NCI-H1436 treated with DMSO at 0.1 percent for 48 hours (cell line): Measurements from ENCODE around the gene ERGIC1.

Source experiments
- DNase-seq: peaks from one replicate; lab custom pipeline; 2025; lab: John Stamatoyannopoulos, UW

ERGIC1 gene

DNA sequence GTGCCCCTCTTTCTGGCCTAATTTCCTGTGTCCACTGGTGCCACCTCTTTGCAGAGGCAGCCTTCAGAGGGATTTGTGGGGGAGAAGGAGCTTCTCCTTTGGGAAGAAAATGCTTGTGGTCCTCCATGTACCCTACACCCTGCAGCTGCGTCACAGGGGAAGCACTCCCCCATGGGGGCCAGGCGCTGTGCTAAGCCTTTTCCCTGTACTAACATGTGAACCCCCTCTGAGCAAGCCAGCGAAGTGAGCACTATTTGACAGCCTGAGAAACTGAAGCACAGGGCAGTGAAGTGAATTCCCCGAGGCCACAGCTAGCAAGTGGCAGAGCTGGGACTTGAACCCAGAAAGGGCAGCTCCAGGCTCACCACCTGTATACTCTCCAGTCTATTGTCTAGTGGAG, 32.3 kb downstream of the ERGIC1 start:
- no peak for DNase-seq

GRCh38 chr5:172866802-172867748, 33.0 kb downstream of the ERGIC1 start:
- DNase-seq: no peak

DNA sequence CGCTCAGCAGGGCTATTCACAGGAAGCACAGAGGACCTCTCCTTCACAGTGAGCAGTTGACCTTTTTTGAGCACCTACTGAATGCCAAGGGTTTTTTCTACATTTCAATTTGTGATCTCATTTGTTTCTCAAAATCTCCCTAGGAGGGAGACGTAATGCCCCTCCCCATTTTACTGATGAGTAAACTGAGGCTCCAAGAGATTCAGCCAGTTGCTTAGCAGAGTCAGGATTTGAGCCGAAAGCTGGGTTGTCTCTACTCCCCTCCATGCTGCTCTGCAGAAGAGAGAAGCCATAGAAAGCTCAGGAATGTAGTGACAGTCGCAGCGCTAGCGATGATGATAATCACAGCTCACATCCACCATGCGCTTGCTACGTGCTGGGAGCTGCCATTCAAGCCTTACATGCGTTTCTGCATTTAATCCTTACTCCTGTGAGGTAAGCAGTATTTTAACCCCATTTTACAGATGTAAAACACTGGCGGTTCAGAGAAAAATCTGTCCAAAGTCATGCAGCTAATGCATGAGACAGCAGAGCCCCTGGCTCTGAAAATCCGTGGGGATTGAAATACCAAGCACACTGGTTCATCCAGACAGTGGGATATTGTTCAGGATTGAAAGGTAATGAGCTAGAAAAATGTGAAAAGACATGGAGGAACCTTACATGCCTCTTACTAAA, 33.8 kb downstream of the ERGIC1 start:
- no peak for DNase-seq

DNA sequence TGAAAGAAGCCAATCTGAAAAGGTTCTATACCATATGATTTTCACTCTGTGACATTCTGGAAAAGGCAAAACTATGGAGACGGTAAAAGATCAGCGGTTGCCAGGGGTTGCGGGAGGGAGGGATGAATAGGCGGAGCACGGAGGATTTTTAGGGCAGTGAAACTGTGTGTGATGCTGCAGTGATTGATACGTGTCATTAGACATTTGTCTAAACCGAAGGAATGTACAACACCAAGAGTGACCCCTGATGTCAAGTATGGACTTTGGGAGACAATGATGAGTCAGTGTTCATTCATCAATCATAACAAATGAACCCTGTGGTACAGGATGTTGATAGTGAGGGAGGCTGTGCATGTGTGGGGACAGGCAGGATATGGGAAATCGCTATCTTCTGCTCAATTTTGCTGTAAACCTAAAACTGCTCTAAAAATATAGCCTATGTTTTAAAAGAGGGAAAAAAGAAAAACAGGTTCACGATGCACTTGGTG, 34.4 kb downstream of the ERGIC1 start:
- no peak for DNase-seq

DNA sequence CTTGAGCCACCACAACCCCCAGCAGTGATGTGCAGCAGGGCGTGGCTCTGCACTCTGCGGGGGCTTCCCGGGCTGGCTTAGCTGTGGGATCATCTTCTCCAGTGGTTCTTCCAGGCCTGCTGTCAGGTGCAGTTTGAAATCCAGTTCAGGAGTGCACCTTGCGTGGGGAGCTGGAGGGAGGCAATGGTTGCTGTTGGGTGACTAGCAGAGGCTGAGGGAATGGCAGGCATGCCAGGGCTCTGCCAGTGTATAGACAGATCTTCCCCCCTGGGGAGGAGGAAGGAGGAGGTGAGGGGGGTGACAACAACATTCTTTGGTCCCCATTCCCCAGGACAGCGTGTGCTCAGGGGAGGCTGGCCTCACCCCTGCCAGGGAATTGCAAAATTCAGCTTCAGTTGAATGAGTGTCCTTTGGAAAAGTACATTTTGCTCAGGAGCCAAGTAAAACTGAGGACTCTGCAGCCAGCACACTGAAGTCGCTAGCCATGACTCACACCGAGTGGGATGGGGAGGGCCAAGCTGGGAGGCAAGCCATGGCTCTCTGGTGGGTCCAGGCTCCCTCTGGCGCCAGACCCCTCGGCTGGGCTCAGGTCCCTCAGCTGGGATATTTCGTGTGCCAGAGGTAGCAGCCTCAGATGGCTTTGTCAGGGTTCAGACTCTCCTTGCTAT, 35.0 kb downstream of the ERGIC1 start:
- DNase-seq: no peak

DNA sequence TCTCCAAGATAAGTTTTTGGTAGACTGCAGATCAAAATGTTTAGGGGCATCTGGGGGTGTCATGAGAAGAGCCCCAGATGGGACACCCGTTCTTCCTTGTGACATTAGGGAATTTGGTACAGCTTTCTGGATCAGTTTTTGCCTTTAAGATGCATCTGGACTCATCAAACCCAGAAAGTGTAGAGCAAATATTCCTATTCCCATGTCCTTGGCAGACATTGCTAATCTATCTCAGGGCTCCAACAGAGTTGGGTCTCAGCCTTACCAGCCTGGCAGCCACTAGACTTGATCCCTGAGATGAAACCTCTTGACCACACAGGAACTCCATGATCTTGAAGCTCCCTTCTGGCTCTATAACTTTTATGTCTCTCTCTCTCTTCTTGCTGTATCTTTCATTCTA, 35.6 kb downstream of the ERGIC1 start:
- no peak for DNase-seq

DNA sequence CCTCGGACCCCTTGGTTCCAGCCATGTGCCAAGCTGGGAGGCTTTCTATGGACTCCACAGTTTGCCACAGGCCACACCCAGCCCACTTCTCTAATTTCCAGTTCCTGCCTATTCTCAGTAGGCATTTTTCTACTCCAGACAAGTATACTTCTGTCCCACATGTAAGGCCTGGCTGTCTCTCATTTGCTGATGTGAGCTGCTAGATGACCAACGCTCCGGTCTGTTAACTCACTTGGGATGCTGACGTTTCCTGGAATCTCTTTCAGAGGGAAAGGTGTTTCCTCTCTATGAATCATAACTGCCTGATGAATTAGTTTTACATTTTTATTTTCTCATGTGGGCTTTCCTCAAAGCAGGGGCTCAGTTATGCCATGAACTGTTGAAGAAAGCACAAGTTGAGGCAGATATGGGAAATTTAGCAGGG, 36.3 kb downstream of the ERGIC1 start:
- no peak for DNase-seq

GRCh38 chr5:172870715-172871461, 36.8 kb downstream of the ERGIC1 start:
- DNase-seq: no peak

- DNase-seq: no peak
Measured at GRCh38 chr5:172871536-172871935, 37.5 kb downstream of the ERGIC1 start.

DNA sequence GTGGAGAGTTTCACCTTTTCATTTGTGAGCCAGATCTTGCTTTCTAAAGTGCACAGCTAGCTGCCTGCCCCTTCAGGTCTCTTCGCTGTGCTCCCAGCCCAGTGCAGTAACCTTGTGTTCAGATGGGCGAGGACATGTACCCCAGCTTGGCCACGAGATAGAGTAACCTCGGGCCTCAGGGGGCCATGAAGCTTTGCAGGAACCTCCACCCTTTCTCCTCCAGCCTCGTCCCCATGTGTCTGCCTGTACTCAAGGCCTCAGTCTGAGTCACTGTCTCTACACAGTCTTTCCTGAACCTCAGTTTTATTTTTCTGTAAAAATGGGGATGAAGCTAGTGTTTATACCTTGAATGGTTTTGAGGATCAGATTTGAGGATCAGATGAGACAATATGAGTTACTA, 37.9 kb downstream of the ERGIC1 start:
- no peak for DNase-seq

DNA sequence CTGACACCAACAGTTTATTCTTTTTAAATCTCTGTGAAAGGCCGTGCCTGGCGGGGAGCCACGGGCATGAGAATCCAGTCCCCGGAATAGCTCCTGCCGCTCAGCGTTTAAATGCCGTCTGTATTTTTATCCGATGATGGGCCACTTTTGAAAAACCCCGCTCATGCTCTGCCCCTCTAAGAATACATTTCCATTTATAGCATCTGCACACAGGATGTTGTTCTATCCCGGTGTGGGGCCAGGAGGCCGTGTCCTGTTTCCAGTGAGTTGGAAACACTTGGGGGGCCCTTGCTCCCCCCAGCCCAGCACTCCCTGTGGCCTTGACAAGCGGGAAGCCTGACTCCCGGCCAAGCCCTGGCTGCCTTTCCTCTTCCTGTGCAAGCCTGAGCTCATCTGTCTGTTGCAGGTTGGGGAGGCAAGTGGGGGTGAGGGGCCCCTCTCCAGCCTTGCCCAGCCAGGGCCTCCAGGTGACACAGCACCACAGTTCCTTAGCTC, 39.0 kb downstream of the ERGIC1 start:
- no peak for DNase-seq

- DNase-seq: no peak
Measured at GRCh38 chr5:172873513-172873912, 39.5 kb downstream of the ERGIC1 start.

DNA sequence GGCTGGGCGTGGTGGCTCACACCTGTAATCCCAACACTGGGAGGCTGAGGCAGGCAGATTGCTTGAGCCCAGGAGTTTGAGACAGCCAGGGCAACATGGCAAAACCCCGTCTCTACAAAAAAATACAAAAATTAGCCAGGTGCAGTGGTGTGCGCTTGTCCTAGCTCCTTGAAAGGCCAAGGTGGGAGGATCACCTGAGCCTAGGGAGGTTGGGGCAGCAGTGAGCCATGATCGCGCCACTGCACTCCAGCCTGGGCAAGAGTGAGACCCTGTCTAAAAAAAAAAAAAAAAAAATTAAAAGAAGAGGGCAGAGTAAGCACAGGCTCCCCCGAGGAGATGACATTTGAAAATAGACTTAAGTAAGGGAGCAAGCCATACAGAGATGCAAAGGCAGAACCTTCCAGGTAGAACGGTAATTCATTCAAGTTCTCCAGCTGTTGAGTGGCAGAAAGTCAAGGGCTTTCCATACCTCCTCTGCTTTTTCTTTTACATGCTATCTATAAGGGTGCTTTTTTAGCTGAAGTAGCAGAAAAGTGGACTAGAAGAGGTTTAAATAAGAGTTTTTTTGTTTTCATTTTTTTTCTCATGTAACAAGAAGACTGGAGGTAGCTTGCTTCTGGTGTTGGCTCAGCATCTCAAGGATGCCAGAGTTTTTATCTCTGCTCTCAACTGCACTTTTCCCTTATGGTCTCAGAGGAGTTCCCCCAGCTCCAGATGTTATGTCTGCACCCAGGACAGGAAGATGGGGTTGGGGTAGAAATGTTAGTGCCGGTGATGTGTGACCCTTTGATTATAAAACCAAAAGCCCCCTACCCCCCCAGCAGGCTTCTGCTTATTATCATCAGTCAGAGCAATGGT, 40.8 kb downstream of the ERGIC1 start:
- no peak for DNase-seq

DNA sequence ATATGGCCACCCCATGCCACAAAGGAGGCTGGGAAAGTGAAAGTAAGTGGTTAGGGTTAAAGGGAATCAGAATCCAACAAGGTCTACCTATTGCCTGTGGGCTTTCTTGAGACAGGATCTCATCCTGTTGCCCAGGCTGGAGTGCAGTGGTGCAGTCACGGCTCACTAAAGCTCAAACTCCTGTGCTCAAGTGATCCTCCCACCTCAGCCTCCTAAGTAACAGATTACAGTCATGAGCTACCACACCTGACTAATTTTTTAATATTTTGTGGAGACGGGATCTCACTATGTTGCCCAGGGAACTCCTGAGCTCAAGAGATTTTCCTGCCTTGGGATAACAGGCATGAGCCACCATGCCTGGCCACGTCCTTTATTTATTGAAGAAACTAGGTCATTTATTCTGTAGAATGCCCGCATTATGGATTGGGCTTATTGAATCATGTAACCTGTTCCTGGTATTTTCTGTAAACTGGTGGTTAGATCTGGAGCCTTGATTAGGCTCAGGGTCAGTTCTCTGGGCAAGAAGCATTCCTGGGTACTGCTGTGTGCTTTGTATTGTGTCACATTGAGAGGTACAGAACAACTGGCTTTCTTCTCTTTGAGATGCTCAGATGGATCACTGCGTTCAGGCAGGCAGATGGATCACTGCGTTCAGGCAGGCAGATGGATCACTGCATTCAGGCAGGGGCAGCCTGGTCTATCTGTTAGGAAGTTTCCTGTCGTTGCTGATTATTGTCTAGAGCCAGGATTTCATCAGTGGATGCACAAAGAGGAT, 41.6 kb downstream of the ERGIC1 start:
- DNase-seq: no peak

DNA sequence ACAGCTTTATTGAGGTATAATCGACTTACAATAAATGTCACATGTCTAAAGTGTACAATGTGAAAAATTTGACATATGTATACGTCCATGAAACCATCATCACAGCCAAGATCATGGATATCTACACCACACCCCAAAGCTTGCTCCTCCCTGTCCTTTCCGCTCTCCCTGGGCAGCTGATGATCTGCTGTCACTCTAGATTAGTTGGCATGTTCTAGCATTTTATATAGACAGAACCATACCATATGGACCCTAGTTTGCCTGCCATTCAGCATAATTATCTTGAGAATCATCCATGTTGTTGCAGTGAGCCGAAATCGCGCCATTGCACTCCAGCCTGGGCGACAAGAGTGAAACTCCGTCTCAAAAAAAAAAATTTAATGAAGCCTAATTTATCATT, 42.5 kb downstream of the ERGIC1 start:
- DNase-seq: no peak

- no peak for DNase-seq
Measured at GRCh38 chr5:172877466-172878260, 43.6 kb downstream of the ERGIC1 start.

- no peak for DNase-seq
Measured at GRCh38 chr5:172878585-172878932, 44.5 kb downstream of the ERGIC1 start.

DNA sequence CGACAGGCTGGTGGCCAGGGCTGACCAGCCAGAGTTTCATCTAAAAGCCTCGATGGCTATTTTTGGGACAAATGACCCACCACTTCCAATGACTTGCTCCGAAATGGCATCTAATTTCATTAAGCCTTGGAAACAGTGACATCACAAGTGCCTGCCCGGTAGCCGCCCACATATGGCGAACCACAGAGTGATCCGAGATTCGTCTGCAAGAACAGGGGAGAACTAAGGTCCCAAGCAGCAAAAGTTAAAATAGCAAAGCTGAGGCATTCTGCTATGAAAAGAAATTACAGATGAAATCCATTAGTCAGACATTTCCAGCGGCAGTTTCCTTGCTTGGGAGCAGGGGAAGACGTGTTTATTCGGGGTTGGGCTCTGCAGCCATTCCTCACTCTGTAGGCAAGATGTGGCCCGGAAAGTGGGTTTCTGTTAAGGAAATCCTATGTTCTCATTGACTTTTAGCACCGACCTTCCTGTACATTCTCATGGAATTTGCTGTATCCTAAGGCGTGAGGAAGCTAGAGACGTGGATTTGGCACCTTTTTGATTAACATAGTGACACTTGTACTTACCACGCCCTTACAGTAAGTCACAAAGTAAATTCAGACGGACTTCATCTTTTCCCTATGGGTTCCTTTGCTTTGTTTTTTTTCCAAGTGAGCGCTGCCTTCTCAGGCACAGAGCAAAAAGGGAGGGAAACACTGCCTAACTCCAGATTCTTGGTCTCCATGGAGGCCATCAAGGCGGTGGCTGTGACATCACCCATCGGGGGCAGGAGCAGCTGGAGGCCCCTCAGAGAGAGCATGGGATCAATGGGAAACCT, 45.1 kb downstream of the ERGIC1 start:
- DNase-seq: no peak
